HG02610 (cell line): Measurements from ENCODE around the gene CRYGN.

Experiments used
- ATAC-seq: cut with Tn5 transposase; IDR thresholded peaks from one replicate; pipeline ENCODE4 v1.9.1; 2021; ENCODE audit warnings: mild to moderate bottlenecking, moderate library complexity; ENCODE audit not compliant: unreplicated experiment

CRYGN gene

DNA sequence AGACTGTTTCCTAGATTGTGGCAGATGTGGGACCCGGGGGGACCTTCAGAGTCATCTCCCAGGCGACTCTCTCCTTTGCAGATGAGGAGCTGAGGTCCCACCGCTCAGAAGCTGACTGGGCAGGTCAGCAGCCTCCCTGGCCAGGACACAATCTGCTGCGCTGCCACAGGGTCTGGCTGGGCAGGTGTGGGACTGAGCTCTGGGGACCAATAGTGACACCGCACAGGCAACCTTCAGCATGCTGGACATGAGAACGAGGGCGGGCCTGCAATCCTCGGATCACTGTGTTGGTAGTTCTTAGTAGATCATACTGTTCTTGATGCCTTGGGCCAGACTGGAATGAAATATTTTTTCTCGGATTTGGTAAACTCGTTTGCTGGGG, 20.5 kb upstream of the CRYGN start:
- no peak for ATAC-seq

- ATAC-seq, result no peak
Observed at GRCh38 chr7:151459726-151460473, 20.0 kb upstream of the CRYGN start.

- ATAC-seq, result no peak
Observed at GRCh38 chr7:151457534-151457933, 17.6 kb upstream of the CRYGN start.

DNA sequence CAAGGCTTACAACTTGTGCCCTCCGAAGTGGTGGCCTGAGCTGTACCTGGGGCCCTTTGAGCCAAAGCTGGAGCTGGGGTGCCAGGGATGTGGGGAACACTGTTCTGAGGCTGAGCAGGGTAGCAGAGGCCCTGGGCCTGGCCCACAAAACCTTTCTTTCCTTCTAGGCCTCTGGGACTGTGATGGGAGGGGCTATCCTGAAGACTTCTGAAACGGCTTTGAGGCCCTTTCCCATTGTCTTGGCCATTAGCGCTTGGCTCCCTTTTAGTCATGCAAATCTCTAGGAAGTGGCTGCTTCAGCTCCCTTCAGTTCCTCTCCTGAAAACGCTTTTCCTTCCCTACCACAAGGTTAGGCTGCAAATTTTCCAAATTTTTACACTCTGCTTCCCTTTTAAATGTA, 16.8 kb upstream of the CRYGN start:
- ATAC-seq, result no peak

DNA sequence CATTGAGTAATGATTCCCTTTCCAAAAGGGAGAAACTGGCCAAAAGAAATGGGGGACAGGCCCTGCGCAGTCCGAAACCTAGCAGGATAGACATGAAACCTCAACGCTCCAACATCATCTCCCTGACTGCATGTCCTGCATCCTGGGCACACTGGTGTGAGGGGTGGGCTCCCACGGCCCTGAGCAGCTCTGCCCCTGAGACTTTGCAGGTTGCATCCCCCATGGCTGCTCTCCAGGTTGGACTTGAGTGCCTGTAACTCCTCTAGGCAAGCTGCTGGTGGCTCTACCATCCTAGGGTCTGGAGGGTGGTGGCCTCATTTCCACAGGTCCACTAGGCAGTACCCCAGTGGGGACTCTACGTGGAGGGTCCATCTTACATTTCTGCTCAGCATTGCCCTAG, 16.3 kb upstream of the CRYGN start:
- no peak for ATAC-seq

GRCh38 chr7:151455690-151456089, 15.7 kb upstream of the CRYGN start:
- ATAC-seq, result no peak

- no peak for ATAC-seq
Observed at GRCh38 chr7:151454932-151455530, 15.1 kb upstream of the CRYGN start.

GRCh38 chr7:151454305-151454704, 14.4 kb upstream of the CRYGN start:
- no peak for ATAC-seq

GRCh38 chr7:151453326-151453791, 13.4 kb upstream of the CRYGN start:
- no peak for ATAC-seq

DNA sequence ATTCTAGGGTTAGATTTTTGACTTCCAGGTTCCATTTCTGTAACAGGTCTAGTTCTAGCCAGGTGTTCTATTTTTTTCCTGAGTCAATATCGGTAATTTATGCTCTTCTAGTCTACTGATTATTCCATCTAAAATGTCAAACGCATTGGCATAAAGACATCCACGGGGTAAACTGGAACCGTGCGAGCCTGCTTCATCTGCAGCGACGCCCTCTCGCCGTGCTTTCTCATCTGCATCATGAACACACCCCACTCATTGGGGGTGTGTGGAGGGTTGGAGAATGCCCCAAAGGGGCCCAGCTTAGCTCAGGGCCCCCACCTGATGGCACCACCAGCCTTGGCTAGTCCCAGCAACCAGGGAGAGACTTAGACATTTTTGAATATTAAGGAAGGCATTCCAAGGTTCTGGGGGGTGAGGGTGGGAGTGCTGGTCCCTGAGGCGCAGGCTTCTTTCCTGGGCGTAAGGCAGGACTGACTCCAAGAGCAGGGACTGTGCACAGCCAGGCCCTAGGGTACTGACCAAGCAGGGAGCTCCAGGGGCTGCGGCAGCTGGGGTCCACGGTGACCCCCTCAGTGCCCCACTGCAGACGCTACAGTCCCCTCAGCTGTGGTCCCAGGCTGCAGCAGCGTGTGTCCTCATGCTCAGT, 12.9 kb upstream of the CRYGN start:
- no peak for ATAC-seq

- ATAC-seq, result no peak
Observed at GRCh38 chr7:151451626-151452571, 12.0 kb upstream of the CRYGN start.

GRCh38 chr7:151451156-151451555, 11.2 kb upstream of the CRYGN start:
- ATAC-seq, result no peak

GRCh38 chr7:151449990-151450389, 10.0 kb upstream of the CRYGN start:
- no peak for ATAC-seq

DNA sequence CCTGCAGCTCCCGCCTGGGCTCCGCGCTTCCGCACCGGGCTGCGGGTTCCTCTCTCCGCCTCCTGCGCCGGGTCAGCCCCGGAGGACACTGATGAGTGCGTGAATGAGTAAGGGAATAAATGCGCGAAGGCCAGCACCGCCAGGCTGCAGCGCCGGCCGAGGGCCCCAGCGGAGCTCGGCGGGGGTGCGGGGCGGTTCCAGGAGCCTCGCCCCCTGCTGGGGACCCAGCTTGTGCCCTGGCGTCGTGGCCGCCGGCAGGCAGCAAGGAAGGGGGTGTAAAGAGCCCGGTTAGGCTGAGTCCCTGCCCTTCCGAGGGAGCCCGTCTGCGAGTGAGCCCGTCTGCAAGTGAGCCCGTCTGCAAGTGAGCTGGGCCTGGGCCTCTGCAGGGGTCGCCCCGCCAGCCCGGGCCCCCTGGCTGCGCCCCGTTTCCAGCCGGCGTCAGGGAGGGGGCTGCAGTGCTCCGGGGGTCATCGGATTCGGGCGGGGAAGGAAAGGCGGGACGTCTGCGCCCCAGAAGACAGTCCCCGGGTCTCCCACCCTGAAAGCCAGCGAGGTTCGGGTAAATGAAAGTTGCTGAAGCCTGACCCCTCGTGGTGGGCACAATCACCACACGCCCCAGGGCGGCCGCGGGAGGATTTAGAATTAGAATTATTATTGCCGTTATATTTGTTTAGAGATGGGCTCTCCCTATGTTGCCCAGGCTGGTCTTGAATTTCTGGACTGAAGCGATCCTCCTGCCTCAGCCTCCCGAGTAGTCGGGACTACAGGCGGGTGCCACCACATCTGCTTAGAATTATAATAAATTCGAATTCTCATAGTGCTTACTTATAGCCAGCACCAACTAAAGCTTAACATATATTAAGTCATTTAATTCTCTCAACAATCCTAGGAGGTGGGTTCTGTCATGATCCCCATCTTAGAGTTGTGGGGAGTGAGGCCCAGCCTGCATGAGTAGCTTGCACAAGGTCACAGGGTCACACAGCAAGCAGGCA, 8.6 kb upstream of the CRYGN start:
- ATAC-seq, result no peak

DNA sequence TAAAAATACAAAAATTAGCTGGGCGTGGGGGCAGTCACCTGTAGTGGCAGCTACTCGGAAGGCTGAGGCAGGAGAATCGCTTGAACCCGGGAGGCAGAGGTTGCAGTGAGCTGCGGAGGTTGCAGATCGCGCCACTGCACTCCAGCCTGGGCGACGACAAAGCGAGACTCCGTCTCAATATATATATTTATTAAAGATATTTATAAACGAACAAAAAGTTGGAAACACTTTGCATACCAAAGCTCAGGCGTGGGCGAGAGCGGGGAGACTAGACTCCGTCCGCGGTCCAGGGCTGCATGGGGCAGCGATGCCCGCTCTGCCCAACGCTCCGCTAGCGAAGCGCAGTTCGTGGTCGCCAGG, 7.9 kb upstream of the CRYGN start:
- ATAC-seq, result no peak

- ATAC-seq, result no peak
Observed at GRCh38 chr7:151447312-151447711, 7.4 kb upstream of the CRYGN start.

DNA sequence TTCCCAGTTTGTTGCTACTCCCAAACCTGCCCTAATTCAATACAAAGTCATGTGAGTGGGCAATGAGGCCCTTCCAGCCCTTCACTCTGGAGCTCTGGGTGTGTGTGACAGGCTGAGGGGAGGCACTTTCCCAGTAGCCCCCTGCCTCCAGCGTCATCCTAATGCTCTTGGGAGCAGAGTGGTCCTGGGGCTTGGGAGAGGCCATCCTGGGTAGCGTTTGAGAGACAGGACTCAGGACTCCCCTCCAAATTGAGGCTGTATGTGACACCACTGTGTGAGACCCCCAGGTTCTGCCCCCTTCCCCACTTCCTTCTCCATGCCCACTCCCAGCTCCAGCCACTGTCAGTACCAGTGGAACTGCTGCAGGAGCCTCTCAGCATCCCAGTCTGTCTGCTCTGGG, 6.5 kb upstream of the CRYGN start:
- ATAC-seq, result no peak

GRCh38 chr7:151444632-151445031, 4.7 kb upstream of the CRYGN start:
- no peak for ATAC-seq

DNA sequence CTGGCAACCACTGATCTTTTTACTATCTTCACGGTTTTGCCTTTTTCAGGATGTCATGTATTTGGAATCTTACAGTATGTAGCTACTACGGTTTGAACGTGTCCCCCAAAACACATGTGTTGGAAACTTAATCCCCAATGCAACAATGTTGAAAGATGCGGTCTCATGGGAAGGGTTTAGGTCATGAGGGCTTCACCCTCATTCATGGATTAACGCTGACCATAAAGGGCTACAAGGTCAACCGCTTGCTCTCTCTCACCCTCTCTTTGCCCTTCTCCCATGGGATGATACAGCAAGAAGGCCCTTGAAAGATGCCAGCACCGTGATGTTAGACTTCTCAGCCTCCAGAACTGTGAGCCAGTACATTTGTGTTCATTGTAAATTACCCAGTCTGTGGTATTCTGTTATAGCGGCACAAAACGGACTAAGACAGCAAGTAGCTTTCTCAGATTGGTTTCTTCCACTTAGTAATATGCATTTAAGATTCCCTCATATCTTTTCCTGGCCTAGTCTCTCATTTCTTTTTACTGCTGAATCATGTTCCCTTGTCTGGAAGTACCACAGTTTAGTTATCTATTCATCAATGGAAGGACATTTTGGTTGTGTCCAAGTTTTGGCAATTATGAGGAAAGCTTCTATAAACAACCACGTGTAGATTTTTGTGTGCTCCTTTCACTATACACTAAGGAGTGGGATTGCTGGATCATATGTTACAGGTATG, 3.0 kb upstream of the CRYGN start:
- ATAC-seq, result no peak
